ENCODE measurements around the gene RNF19B.

RNF19B gene

GRCh38 chr1:32967888-32968568 lies 3.4 kb upstream of the RNF19B start:
- no peak overlapping the region for H2BK12ac ChIP-seq (ENCODE audit: low read length in 2 of 2)
- no peak overlapping the region for H3K4ac ChIP-seq (ENCODE audit: low read depth in 1 of 2, low read length in 2 of 2)
- H3K23ac ChIP-seq (ENCODE audit: low read length in 2 of 2): no peak overlapping the region
- H3K18ac ChIP-seq (ENCODE audit: low read depth in 1 of 2, low read length in 2 of 2): no peak overlapping the region
- H4K8ac ChIP-seq (ENCODE audit: low read length): no peak overlapping the region
- no peak overlapping the region for H2BK15ac ChIP-seq (ENCODE audit: low read depth, poor library complexity, severe bottlenecking)
- H3K79me1 ChIP-seq (replicated peaks; ENCODE audit: low read length, poor library complexity, severe bottlenecking): peaks cover 8% of the 10 kb centered on the region
- no peak overlapping the region for H2AK5ac ChIP-seq (ENCODE audit: low read length, severe bottlenecking)
- no peak overlapping the region for H4K91ac ChIP-seq (ENCODE audit: low read length)
- no peak overlapping the region for H2AFZ ChIP-seq (ENCODE audit: low read depth, low read length)
- H2BK5ac ChIP-seq (ENCODE audit: low read depth, low read length, poor library complexity, severe bottlenecking): no peak overlapping the region
- H3K9ac ChIP-seq (ENCODE audit: low read length): no peak overlapping the region
- no peak for DNase-seq
- no peak overlapping the region for H3K14ac ChIP-seq (ENCODE audit: low read length in 2 of 2)
- H3K4me2 ChIP-seq (ENCODE audit: low read length, poor library complexity, severe bottlenecking): no peak overlapping the region
- 91% methylated on average over 3 of the region's 4 CpGs for WGBS
- H3K36me3 ChIP-seq (ENCODE audit: control insufficient read depth in 1 of 2, insufficient read depth in 2 of 2, low read depth in 1 of 2, low read length in 2 of 2): peaks cover 0 to 3% of the 10 kb centered on the region in 2 experiments
- H2BK120ac ChIP-seq (ENCODE audit: low read depth, low read length): no peak overlapping the region
- peaks cover 0 to 38% of the 10 kb centered on the region in 2 experiments for H3K27me3 ChIP-seq (ENCODE audit: control insufficient read depth in 1 of 2, insufficient read depth in 1 of 2, low read length in 2 of 2)
- H3K27ac ChIP-seq (ENCODE audit: low read length, poor library complexity, severe bottlenecking): no peak overlapping the region
- H3K9me3 ChIP-seq (ENCODE audit: control insufficient read depth, low read length): no peaks in the 10 kb centered on the region
- peaks cover 12% of the 10 kb centered on the region for H3K4me1 ChIP-seq (ENCODE audit: control insufficient read depth, insufficient read depth, low read depth, low read length)
- H3K4me3 ChIP-seq (ENCODE audit: insufficient read depth in 1 of 2, low read depth in 1 of 2, low read length in 2 of 2): no peak overlapping the region

DNA sequence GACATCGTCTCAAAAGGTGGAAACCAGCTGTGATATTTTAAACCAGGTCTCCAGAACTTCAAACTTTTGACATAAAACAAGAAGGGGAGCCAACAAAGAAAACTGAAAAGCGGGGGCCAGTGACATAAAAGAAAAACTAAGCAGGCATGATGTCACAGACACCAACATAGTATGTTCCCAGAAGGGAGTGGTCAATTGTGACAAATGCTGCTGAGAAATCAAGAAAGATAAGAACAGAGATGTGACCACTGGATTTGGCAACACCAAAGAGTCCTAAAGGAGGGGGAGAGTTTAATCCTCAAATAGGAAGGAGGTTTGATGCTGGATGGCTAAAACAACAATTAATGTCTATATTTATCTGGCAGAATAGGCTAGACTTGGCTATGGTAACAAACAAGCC lies 2.3 kb upstream of the RNF19B start:
- Histone ChIP-seq H3K4ac (ENCODE audit: low read depth in 1 of 2, low read length in 2 of 2) (no peak overlapping the region), H3K4me2 (ENCODE audit: low read length, poor library complexity, severe bottlenecking) (no peak overlapping the region), H3K23ac (ENCODE audit: low read length in 2 of 2) (no peak overlapping the region), H2AFZ (ENCODE audit: low read depth, low read length) (no peak overlapping the region), H3K9me3 (ENCODE audit: control insufficient read depth, low read length) (no peaks in the 10 kb centered on the region), H3K27ac (ENCODE audit: low read length, poor library complexity, severe bottlenecking) (no peak overlapping the region), H3K18ac (ENCODE audit: low read depth in 1 of 2, low read length in 2 of 2) (no peak overlapping the region), H3K27me3 (ENCODE audit: control insufficient read depth in 1 of 2, insufficient read depth in 1 of 2, low read length in 2 of 2) (peaks cover 0 to 30% of the 10 kb centered on the region in 2 experiments), H2AK5ac (ENCODE audit: low read length, severe bottlenecking) (no peak overlapping the region), H3K4me1 (ENCODE audit: control insufficient read depth, insufficient read depth, low read depth, low read length) (peaks cover 12% of the 10 kb centered on the region), H2BK120ac (ENCODE audit: low read depth, low read length) (no peak overlapping the region), H2BK5ac (ENCODE audit: low read depth, low read length, poor library complexity, severe bottlenecking) (no peak overlapping the region), H4K8ac (ENCODE audit: low read length) (no peak overlapping the region), H3K79me1 (replicated peaks; ENCODE audit: low read length, poor library complexity, severe bottlenecking) (peaks cover 12% of the 10 kb centered on the region), H2BK15ac (ENCODE audit: low read depth, poor library complexity, severe bottlenecking) (no peak overlapping the region), H3K36me3 (ENCODE audit: control insufficient read depth in 1 of 2, insufficient read depth in 2 of 2, low read depth in 1 of 2, low read length in 2 of 2) (peaks cover 0 to 3% of the 10 kb centered on the region in 2 experiments), H3K4me3 (ENCODE audit: insufficient read depth in 1 of 2, low read depth in 1 of 2, low read length in 2 of 2) (no peak overlapping the region), H3K14ac (ENCODE audit: low read length in 2 of 2) (no peak overlapping the region), H4K91ac (ENCODE audit: low read length) (no peak overlapping the region), H3K9ac (ENCODE audit: low read length) (no peak overlapping the region), H2BK12ac (ENCODE audit: low read length in 2 of 2) (no peak overlapping the region)
- DNase-seq: no peak
- WGBS: 95% methylated on average over 2 of the region's 2 CpGs

- Histone ChIP-seq H3K4me3 (ENCODE audit: insufficient read depth in 1 of 2, low read depth in 1 of 2, low read length in 2 of 2) (peak overlapping the region in 1 of 2 experiments; percentile 70), H3K4me1 (ENCODE audit: control insufficient read depth, insufficient read depth, low read depth, low read length) (peaks cover 14% of the 10 kb centered on the region), H2AK5ac (ENCODE audit: low read length, severe bottlenecking) (no peak overlapping the region), H2BK12ac (ENCODE audit: low read length in 2 of 2) (no peak overlapping the region), H3K36me3 (ENCODE audit: control insufficient read depth in 1 of 2, insufficient read depth in 2 of 2, low read depth in 1 of 2, low read length in 2 of 2) (peaks cover 0 to 3% of the 10 kb centered on the region in 2 experiments), H3K27ac (ENCODE audit: low read length, poor library complexity, severe bottlenecking) (no peak overlapping the region), H2AFZ (ENCODE audit: low read depth, low read length) (no peak overlapping the region), H3K79me1 (replicated peaks; ENCODE audit: low read length, poor library complexity, severe bottlenecking) (peaks cover 14% of the 10 kb centered on the region), H3K18ac (ENCODE audit: low read depth in 1 of 2, low read length in 2 of 2) (no peak overlapping the region), H2BK15ac (ENCODE audit: low read depth, poor library complexity, severe bottlenecking) (no peak overlapping the region), H3K4me2 (ENCODE audit: low read length, poor library complexity, severe bottlenecking) (no peak overlapping the region), H3K9me3 (ENCODE audit: control insufficient read depth, low read length) (no peaks in the 10 kb centered on the region), H2BK5ac (ENCODE audit: low read depth, low read length, poor library complexity, severe bottlenecking) (no peak overlapping the region), H3K14ac (ENCODE audit: low read length in 2 of 2) (no peak overlapping the region), H3K23ac (ENCODE audit: low read length in 2 of 2) (no peak overlapping the region), H4K91ac (ENCODE audit: low read length) (no peak overlapping the region), H2BK120ac (ENCODE audit: low read depth, low read length) (no peak overlapping the region), H3K9ac (ENCODE audit: low read length) (peak overlapping the region; percentile 46), H3K27me3 (ENCODE audit: control insufficient read depth in 1 of 2, insufficient read depth in 1 of 2, low read length in 2 of 2) (peaks cover 0 to 16% of the 10 kb centered on the region in 2 experiments), H3K4ac (ENCODE audit: low read depth in 1 of 2, low read length in 2 of 2) (no peak overlapping the region), H4K8ac (ENCODE audit: low read length) (peak overlapping the region; percentile 52)
- WGBS: 81% methylated on average over 5 of the region's 5 CpGs
- DNase-seq: no peak
These were observed 690 bp upstream of the RNF19B start for GRCh38 chr1:32965251-32965747.

DNA sequence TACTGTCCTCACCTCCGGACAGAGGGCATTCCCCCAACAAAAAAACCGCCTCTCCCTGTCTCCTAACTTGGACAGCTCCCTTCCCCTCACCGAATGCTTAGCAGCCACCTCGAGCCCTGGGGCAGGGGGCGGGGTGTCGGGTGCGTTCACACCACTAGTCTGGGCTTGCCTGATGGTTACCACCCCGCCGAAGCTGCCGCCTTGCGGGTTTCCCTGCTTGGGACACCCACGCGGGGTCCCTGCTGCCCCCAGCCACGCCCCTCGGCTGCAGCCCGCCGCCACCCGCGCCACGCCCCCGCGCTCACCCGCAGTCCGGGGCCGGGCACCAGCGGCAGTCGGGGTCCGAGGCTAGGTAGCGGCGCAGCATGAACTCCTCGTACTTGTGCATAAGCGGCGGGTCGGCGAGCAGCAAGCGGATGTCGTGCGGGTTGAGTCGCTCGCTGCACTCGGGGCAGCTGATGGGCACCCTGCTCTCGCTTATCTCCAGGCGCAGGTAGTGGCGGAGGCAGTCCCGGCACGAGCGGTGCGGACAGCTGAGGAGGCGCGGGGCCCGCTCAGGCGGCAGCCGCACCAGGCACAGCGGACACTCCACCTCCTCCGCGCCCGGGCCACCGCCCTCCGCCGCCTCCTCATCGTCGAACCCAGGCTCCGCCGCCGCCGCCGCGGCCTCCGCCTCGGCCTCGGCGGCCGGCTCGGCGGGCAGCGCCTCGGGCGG lies 706 bp downstream of the RNF19B start:
- peak overlapping the region in 1 of 2 experiments; percentile 100 for H3K14ac ChIP-seq (ENCODE audit: low read length in 2 of 2)
- H4K91ac ChIP-seq (ENCODE audit: low read length): peak overlapping the region; percentile 62

More for the DNA sequence above, 706 bp downstream of the RNF19B start:
- Histone ChIP-seq H4K8ac (ENCODE audit: low read length) (peak overlapping the region; percentile 57), H2AFZ (ENCODE audit: low read depth, low read length) (peak overlapping the region; percentile 83), H2BK120ac (ENCODE audit: low read depth, low read length) (no peak overlapping the region), H3K4me2 (ENCODE audit: low read length, poor library complexity, severe bottlenecking) (peak overlapping the region; percentile 99), H2BK12ac (ENCODE audit: low read length in 2 of 2) (peak overlapping the region in 1 of 2 experiments; percentile 42), H3K9ac (ENCODE audit: low read length) (peak overlapping the region; percentile 86), H2AK5ac (ENCODE audit: low read length, severe bottlenecking) (no peak overlapping the region), H3K18ac (ENCODE audit: low read depth in 1 of 2, low read length in 2 of 2) (peak overlapping the region; percentile 87 to 92), H3K9me3 (ENCODE audit: control insufficient read depth, low read length) (no peaks in the 10 kb centered on the region), H3K4me1 (ENCODE audit: control insufficient read depth, insufficient read depth, low read depth, low read length) (peaks cover 14% of the 10 kb centered on the region), H3K23ac (ENCODE audit: low read length in 2 of 2) (peak overlapping the region in 1 of 2 experiments; percentile 96), H2BK15ac (ENCODE audit: low read depth, poor library complexity, severe bottlenecking) (no peak overlapping the region), H3K4me3 (ENCODE audit: insufficient read depth in 1 of 2, low read depth in 1 of 2, low read length in 2 of 2) (peak overlapping the region; percentile 85), H3K27me3 (ENCODE audit: control insufficient read depth in 1 of 2, insufficient read depth in 1 of 2, low read length in 2 of 2) (peaks cover 0 to 18% of the 10 kb centered on the region in 2 experiments), H2BK5ac (ENCODE audit: low read depth, low read length, poor library complexity, severe bottlenecking) (no peak overlapping the region), H3K4ac (ENCODE audit: low read depth in 1 of 2, low read length in 2 of 2) (peak overlapping the region; percentile 78 to 89), H3K79me1 (replicated peaks; ENCODE audit: low read length, poor library complexity, severe bottlenecking) (peaks cover 15% of the 10 kb centered on the region), H3K36me3 (ENCODE audit: control insufficient read depth in 1 of 2, insufficient read depth in 2 of 2, low read depth in 1 of 2, low read length in 2 of 2) (peaks cover 0 to 3% of the 10 kb centered on the region in 2 experiments), H3K27ac (ENCODE audit: low read length, poor library complexity, severe bottlenecking) (no peak overlapping the region)
- 1% methylated on average over 52 of the region's 78 CpGs for WGBS
- peak; percentile 62 for DNase-seq

Measured in mesenchymal stem cell (in vitro differentiated cells and primary cell).